PC-9 (cell line): ENCODE data around the gene CBFB.

Source experiments
- EZH2 ChIP-seq: fragments of 200-600 bp; sonication (generic); IDR thresholded peaks from 2 replicates; pipeline ENCODE4 v1.8.0; 2017; ENCODE audit warnings: antibody characterized with exemption, low read depth
- TF ChIP-seq, protein P1 (sequence below): fragments of 200-600 bp; sonication (generic); conservative IDR thresholded peaks from 2 replicates; pipeline ENCODE4 v1.6.1; 2017; ENCODE audit warnings: mixed run types, antibody characterized with exemption, mild to moderate bottlenecking, moderate library complexity

GRCh38 chr16:67108489-67108888, 79.5 kb downstream of the CBFB start:
- TF ChIP-seq, protein P1, sequence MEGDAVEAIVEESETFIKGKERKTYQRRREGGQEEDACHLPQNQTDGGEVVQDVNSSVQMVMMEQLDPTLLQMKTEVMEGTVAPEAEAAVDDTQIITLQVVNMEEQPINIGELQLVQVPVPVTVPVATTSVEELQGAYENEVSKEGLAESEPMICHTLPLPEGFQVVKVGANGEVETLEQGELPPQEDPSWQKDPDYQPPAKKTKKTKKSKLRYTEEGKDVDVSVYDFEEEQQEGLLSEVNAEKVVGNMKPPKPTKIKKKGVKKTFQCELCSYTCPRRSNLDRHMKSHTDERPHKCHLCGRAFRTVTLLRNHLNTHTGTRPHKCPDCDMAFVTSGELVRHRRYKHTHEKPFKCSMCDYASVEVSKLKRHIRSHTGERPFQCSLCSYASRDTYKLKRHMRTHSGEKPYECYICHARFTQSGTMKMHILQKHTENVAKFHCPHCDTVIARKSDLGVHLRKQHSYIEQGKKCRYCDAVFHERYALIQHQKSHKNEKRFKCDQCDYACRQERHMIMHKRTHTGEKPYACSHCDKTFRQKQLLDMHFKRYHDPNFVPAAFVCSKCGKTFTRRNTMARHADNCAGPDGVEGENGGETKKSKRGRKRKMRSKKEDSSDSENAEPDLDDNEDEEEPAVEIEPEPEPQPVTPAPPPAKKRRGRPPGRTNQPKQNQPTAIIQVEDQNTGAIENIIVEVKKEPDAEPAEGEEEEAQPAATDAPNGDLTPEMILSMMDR: no peak
- no peak for TF ChIP-seq EZH2
